Aorta (tissue), 5 donors: ENCODE measurements around the gene NOD2. TPM values are rescaled to one million over a fixed set of nuclear protein-coding genes. Genes with fewer than 3 reads are reported as not detected.

Experiments
- ATAC-seq: fragments of 200-7000 bp; cut with Tn5 transposase; one replicate; pipeline ENCODE4 v1.9.1; 2022; ENCODE audit warnings: moderate library complexity; ENCODE audit not compliant: low FRiP score
- DNase-seq, 2 donors: peaks; one replicate each; pipeline ENCODE4 v3.0.0-alpha.2; 2020
- H3K27ac ChIP-seq, 2 donors: one replicate each; pipeline ENCODE4 v1.5.1; 2013; ENCODE audit warnings: low read length in 2 of 2, mild to moderate bottlenecking in 2 of 2, moderate library complexity in 2 of 2, control low read depth in 1 of 2, inconsistent platforms in 1 of 2, low read depth in 1 of 2
- H3K27me3 ChIP-seq, 2 donors: one replicate each; pipeline ENCODE4 v1.6.1; 2013; ENCODE audit warnings: control low read depth in 1 of 2, low read length in 1 of 2, mild to moderate bottlenecking in 1 of 2, moderate library complexity in 1 of 2; ENCODE audit not compliant: insufficient read depth in 2 of 2, control insufficient read depth in 1 of 2
- H3K36me3 ChIP-seq, 2 donors: one replicate each; pipeline ENCODE4 v1.6.1; 2013; ENCODE audit warnings: control low read depth in 1 of 2, low read length in 1 of 2, mild to moderate bottlenecking in 1 of 2; ENCODE audit not compliant: insufficient read depth in 2 of 2, control insufficient read depth in 1 of 2
- H3K4me1 ChIP-seq, 2 donors: one replicate each; pipeline ENCODE4 v1.6.1; 2013; ENCODE audit warnings: low read length in 2 of 2, control low read depth in 1 of 2, mild to moderate bottlenecking in 1 of 2, moderate library complexity in 1 of 2; ENCODE audit not compliant: insufficient read depth in 2 of 2, control insufficient read depth in 1 of 2
- H3K4me3 ChIP-seq, 2 donors: one replicate each; pipeline ENCODE4 v1.5.1; 2013; ENCODE audit warnings: low read length in 2 of 2, control low read depth in 1 of 2, mild to moderate bottlenecking in 1 of 2
- H3K9me3 ChIP-seq: one replicate; pipeline ENCODE4 v1.6.1; 2013; ENCODE audit warnings: mild to moderate bottlenecking, low read length; ENCODE audit not compliant: control insufficient read depth
- WGBS, 2 donors: extraction: QIAGEN DNeasy Blood & Tissue Kit; methylation state at CpG; one replicate each; pipeline ENCODE4 v1.1.7; 2013; 5-methylcytosine and 5-hydroxymethylcytosine counted together
- intact Hi-C, 2 donors: fragments of 100-400 bp; cut with DNase I; formaldehyde crosslinking; loops; one replicate each; pipeline versions ENCODE4 v1.14.2 to v1.15.0; 2022
- polyA plus RNA-seq, 2 donors: library from polyadenylated mRNA; stranded (reverse); fragments of 200-250 nt; gene quantifications; one replicate each; pipeline ENCODE4 v1.2.3, GENCODE V29; 2013
- total RNA-seq, 2 donors: library from RNA; stranded (reverse); fragmentation: NEBNext Ultra II Directional; extraction: Animal tissue kit (Norgen Biotek cat#: 25700); gene quantifications; one replicate each; pipeline ENCODE4 v1.2.1, GENCODE V29; 2021
- donor health status: healthy with polysubstance abuse.
- donor health status: Bipolar disorder and iron deficiency.
- donor health status: DM: no; HTN: no; CAD: no.
- donor health status: DM: no; HTN: no; CAD: no.
- donor health status: DM: yes; HTN: yes; CAD: no.

Gene NOD2
- total and polyA plus RNA-seq, 4 donors = 0.31 to 9.3 (median 2.0) TPM

DNA sequence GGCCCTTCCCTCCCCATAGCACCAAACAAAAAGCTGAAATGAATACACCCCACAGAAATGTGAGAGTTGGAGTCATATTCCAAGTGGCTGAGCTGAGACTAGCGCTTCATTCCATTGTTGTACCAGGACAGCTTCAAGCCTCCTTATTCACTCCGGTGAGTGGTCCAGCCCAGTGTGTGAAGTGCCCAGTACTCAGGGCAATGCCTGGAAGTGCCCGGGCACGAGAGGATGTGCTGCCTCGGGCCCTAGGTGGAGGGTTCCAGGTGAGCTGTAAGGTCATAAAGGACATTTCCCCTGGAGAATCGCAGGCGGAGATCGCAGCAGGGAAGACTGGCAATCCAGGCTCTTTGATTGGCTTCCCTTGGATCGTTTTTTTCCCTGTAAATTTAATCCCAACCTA, 43.0 kb downstream of the NOD2 start:
- peaks cover 0 to 2% of the 10 kb centered on the region in 2 donors for H3K36me3 ChIP-seq
- H3K27ac ChIP-seq = no peak overlapping the region
- H3K4me1 ChIP-seq = no peaks in the 10 kb centered on the region
- intact Hi-C loops = no loop called here
- no peak overlapping the region for H3K4me3 ChIP-seq
- DNase-seq (no peak), ATAC-seq (no peak)
- H3K27me3 ChIP-seq = no peaks in the 10 kb centered on the region
- H3K9me3 ChIP-seq = no peaks in the 10 kb centered on the region
- 89 to 91% methylated on average over 9 of the region's 9 CpGs for WGBS, 2 donors

DNA sequence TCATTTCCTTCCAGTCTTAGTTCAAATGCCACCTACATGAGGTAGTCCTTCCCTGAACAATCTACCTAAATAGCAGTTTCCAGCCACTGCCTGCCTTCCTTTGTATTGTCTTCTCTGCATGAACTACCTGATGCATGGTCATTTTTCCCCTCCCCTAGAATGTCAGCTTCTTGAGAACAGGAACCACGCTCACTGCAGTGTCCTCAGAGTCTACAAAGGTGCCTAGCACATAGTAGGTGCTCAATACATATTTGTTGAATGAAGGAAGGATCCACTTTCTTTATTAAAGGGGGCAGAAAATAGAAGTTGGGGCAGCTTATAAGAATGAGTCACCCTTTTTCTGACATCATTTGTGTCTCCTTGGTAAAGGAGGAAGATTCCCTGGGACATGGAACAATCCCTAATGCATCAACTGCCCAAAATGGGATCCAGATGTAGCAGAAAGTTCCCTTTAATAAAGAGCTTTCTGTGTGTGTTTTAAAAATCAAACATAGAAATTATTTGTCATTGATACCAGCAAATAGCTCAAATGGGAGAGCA, 44.1 kb downstream of the NOD2 start:
- intact Hi-C loops = no loop called here
- ATAC-seq (no peak), DNase-seq (no peak)
- WGBS, 2 donors = 88 to 94% methylated on average over 1 of the region's 1 CpG
- no peaks in the 10 kb centered on the region for H3K9me3 ChIP-seq
- H3K4me3 ChIP-seq = no peak overlapping the region
- no peaks in the 10 kb centered on the region for H3K27me3 ChIP-seq
- H3K27ac ChIP-seq = no peak overlapping the region
- peaks cover 0 to 2% of the 10 kb centered on the region in 2 donors for H3K36me3 ChIP-seq
- H3K4me1 ChIP-seq = no peaks in the 10 kb centered on the region

DNA sequence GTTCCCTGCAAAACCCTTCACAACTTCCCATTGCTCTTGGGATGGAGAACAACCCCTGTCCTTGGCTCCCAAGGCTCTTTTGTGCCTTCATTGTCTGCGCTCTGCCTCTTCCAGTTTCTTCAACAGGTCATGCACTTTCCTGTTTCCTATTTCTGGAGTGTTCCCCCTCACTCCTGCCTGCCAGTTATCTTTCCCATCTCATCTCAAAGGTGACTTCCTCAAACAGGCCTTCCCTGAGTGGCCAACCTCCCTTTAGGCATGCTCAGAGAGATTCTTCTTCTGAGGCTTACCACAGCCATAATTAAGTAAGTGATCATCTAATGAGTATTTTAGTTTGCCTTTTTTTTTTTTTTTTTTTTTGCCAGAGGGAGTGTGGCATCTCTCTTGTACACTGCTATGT, 45.6 kb downstream of the NOD2 start:
- no peak overlapping the region for H3K4me3 ChIP-seq
- DNase-seq = no peak
- no peaks in the 10 kb centered on the region for H3K4me1 ChIP-seq
- 95 to 99% methylated on average over 1 of the region's 1 CpG for WGBS, 2 donors
- no peak for ATAC-seq
- H3K27me3 ChIP-seq = no peaks in the 10 kb centered on the region
- intact Hi-C loops = no loop called here
- peaks cover 0 to 2% of the 10 kb centered on the region in 2 donors for H3K36me3 ChIP-seq
- H3K9me3 ChIP-seq = no peaks in the 10 kb centered on the region
- H3K27ac ChIP-seq = no peak overlapping the region

DNA sequence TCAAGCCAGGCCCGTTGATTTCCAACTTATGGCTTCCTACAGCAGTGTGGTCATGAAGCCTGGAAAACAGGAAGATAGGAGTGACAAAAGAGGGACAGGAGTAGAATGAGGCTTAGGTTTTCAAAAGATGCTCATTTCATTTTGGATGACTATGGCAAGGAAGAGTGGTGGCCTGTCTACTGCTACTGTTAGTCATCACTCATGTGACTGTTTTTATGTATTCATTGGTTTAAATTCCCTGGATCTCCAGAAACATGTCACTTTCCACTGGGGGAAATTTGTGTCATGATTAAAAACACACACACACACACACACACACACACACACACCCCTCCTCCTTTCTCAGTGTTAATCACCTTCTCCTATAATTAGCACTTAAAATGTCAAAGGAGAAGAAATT, 47.3 kb downstream of the NOD2 start:
- no peak overlapping the region for H3K4me3 ChIP-seq
- intact Hi-C loops = loop anchor here in 1 of 2 donors (5.0 to 10.0 kb wide), 2 partner anchors 43 to 366 kb away; no protein-coding TSS in a partner anchor
- ATAC-seq = no peak
- no peak overlapping the region for H3K27ac ChIP-seq
- H3K27me3 ChIP-seq = no peaks in the 10 kb centered on the region
- WGBS, 2 donors = 80 to 87% methylated on average over 1 of the region's 1 CpG
- no peaks in the 10 kb centered on the region for H3K4me1 ChIP-seq
- DNase-seq = no peak
- no peaks in the 10 kb centered on the region for H3K9me3 ChIP-seq
- peaks cover 0 to 2% of the 10 kb centered on the region in 2 donors for H3K36me3 ChIP-seq

DNA sequence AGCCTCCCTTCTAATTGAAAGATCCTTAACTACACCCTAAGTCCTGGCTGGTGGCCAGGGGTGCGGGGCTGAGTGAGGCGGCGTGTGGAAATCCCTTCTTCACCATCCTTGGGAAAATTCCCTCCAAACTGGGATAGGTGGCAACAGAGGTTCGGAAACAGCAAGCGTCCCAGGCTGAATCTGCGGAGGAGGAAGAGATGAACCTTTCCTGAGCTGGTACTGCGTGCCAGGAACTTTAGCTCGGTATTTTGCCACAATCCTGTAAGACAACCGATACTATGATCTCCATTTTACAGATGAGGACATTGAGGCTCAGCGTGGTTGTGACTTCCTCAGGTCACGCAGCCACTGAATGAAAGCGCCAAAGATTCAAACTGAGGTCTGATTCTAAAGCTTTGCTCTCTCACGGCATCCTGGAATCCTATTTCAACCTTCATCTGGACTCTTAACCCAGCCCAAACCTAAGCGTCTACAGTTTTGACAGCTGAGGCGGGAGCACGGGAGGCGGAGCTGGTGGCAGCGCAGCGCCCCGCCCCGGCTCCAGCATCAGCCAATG, 47.9 kb downstream of the NOD2 start:
- DNase-seq = peak in 1 of 2 donors; percentile 52

DNA sequence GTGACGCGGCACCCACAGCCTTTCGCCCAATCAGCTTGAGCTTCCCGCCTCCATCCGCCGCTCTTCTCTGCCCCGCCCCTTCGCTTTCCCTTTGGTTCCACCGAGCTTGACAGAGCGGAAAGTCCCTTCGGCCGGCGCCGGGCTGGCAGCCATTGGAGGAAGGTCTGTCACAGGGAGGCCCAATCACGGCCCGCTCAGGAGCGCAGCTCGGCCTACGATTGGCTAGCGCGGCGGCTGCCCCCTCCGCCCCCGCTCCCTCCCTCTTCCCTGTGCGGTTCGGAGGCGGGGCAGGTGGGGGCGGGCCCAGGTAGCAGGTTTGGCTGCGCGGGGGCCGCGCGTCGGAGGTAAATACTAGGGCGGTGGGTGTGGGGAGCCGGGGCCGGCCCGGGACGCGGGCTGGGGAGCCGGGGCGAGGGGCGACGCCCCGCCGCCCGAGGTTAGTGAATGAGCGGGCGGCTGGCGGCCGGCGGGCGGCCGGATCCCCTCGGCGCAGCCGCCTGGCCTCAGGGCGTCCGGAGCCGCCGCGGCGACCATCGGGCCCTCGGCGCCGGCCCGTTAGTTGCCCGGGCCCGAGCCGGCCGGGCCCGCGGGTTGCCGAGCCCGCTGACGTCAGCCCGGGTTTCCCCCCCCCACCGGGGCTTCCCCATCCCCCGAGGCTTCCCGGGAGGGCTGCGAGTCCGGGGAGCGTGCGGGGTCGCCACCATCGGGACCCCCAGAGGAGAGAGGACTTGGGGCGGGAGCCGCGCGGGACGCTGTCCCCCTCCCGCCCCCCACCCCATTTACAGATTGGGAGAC, 48.6 kb downstream of the NOD2 start, which contains the start of gene CYLD:
TSS of gene CYLD (plus strand) at position 306 of the 795 bp plus-strand sequence. CDS start 7,613 bp downstream, outside the sequence.
- Histone ChIP-seq H3K27me3 (no peaks in the 10 kb centered on the region), H3K27ac (peak within 1 kb of the TSS; percentile 16 to 89), H3K4me1 (peaks cover 0 to under 1% of the 10 kb centered on the region in 2 donors), H3K36me3 (no peaks in the 10 kb centered on the region), H3K4me3 (peak within 1 kb of the TSS; percentile 79 to 93), H3K9me3 (no peaks in the 10 kb centered on the region)
- intact Hi-C loops = loop anchor here in 1 of 2 donors (5.0 to 10.0 kb wide), 2 partner anchors 45 to 367 kb away; no protein-coding TSS in a partner anchor
- ATAC-seq (peak; percentile 99), DNase-seq (peak; percentile 100)
- WGBS, 2 donors = 1% methylated on average over 58 to 93 of the region's 93 CpGs

More for the DNA sequence above, 47.9 kb downstream of the NOD2 start:
- Histone ChIP-seq H3K27me3 (no peaks in the 10 kb centered on the region), H3K36me3 (peaks cover 0 to 2% of the 10 kb centered on the region in 2 donors), H3K4me1 (no peaks in the 10 kb centered on the region), H3K4me3 (peak overlapping the region; percentile 18 to 63), H3K27ac (peak overlapping the region in 1 of 2 donors; percentile 49), H3K9me3 (no peaks in the 10 kb centered on the region)
- 2% methylated on average over 21 of the region's 21 CpGs for WGBS, 2 donors
- ATAC-seq = no peak
- intact Hi-C loops = loop anchor here in 1 of 2 donors (5.0 to 10.0 kb wide), 2 partner anchors 44 to 367 kb away; no protein-coding TSS in a partner anchor

DNA sequence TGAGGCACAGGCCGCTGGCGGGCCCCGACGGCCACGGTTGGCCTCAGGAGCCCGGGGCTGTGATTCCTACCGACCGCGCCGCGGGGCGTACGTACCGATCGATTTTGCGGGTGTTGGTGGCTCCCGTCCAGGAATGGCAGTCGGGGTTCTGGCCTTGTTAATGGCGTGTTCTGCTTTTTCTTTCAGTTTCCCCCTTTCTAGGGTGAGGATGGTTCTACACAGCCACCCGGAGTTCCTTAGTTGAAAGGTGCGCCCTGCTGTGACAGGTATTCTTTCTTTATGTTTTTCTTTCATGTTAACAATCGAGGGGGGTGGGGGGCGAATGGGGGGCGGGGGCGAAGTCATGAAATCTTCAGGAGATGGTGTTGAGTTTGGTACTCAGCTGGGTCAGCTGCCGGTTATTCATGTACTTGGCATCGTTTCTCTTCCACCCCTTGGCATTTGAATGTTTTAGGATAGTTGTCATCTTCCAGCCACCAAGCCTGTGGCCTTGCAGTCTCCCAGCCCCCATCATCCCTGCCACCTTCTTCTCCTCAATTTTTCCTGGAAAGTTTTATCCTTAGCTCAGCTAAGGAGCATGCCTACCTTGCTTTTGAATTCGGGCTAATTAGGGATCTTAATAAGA, 49.3 kb downstream of the NOD2 start:
- no peaks in the 10 kb centered on the region for H3K9me3 ChIP-seq
- no peaks in the 10 kb centered on the region for H3K27me3 ChIP-seq
- peaks cover 0 to 2% of the 10 kb centered on the region in 2 donors for H3K4me1 ChIP-seq
- H3K4me3 ChIP-seq = peak overlapping the region; percentile 79 to 93
- 1% methylated on average over 28 of the region's 28 CpGs for WGBS, 2 donors
- intact Hi-C loops = loop anchor here in 1 of 2 donors (5.0 to 10.0 kb wide), 2 partner anchors 45 to 368 kb away; no protein-coding TSS in a partner anchor
- DNase-seq = peak in 1 of 2 donors; percentile 61
- no peak for ATAC-seq
- peak overlapping the region; percentile 16 to 89 for H3K27ac ChIP-seq
- H3K36me3 ChIP-seq = no peaks in the 10 kb centered on the region

DNA sequence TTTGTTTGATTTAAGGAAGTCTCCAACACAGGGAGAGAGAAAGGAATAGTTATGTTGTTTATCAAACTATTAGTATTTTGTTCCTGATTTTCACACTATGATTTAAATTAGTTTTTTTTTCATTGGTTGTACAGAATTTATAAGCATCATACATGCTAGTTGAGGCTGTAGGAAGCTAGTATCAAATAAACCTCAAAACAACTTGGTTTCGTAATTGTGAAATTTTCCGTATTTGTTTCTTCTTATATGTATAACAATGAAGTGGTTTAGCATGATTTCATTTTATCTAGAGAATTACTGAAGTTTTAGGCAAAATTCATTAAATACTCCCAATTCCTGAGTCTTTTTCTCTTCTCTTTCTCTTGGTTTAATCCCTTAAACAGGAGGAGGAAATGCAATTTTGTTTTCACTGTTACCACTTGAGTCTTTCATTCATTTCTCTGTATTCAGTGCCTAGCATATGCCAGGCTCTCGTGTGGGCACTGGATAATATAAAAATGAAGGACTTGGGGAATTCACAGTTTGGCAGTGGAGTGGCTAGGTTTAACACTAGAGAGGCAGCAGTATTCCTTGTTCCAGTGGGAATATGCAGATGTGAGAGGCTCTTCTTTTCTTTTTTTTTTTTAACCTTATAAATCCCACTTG, 50.3 kb downstream of the NOD2 start:
- no peak overlapping the region for H3K4me3 ChIP-seq
- H3K9me3 ChIP-seq = no peaks in the 10 kb centered on the region
- no peak overlapping the region for H3K27ac ChIP-seq
- ATAC-seq (no peak), DNase-seq (no peak)
- intact Hi-C loops = loop anchor here in 1 of 2 donors (5.0 to 10.0 kb wide), 2 partner anchors 46 to 369 kb away; no protein-coding TSS in a partner anchor
- WGBS, 2 donors = 50 to 55% methylated on average over 3 of the region's 3 CpGs
- H3K36me3 ChIP-seq = no peaks in the 10 kb centered on the region
- H3K4me1 ChIP-seq = peaks cover 0 to 2% of the 10 kb centered on the region in 2 donors
- no peaks in the 10 kb centered on the region for H3K27me3 ChIP-seq
